Suppressor macrophage (primary cell): Measurements from ENCODE around the gene CCDC149.

Experiments used
- DNase-seq, 4 experiments: peaks; one replicate each; pipeline ENCODE4 v3.0.0-alpha.2; 2020 to 2022

CCDC149 gene

DNA sequence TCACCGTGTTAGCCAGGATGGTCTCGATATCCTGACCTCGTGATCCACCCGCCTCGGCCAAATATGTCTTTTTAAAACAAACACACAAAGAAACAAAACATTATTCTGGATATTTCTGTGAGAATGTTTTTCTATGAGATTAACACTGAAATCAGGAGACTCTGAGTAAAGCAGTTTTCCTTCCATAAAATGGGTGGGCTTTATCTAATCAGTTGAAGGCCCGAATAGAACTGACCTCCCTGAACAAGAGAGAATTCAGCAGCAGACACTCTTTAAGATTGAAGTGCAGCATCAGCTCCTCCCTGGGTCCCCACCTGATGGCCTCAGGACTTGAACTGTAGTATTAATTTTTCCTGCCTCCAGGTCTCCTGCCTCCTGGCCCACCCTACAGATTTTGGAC lies 139.9 kb downstream of the CCDC149 start:
- no peak for DNase-seq

DNA sequence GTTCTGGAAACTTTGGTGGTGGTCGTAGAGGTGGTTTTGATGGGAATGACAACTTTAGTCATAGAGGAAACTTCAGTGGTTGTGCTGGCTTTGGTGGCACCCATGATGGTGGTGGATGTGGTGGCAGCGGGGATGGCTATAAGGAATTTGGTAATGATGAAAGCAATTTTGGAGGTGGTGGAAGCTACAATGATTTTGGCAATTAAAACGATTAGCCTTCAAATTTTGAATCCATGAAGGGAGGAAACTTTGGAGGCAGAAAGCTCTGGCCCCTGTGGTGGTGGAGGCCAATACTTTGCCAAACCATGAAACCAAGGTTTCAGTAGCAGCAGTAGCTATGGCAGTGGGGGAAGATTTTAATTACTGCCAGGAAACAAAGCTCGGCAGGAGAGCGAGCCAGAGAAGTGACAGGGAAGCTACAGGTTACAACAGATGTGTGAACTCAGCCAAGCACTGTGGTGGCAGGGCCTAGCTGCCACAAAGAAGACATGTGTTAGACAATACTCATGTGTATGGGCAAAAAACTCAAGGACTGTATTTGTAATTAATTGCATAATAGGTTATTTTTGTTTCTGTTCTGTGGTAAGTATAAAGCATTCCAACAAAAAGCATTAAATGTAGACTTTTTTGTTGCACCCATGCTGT lies 140.7 kb downstream of the CCDC149 start:
- DNase-seq, result peak in 1 of 4 experiments; percentile 5

DNA sequence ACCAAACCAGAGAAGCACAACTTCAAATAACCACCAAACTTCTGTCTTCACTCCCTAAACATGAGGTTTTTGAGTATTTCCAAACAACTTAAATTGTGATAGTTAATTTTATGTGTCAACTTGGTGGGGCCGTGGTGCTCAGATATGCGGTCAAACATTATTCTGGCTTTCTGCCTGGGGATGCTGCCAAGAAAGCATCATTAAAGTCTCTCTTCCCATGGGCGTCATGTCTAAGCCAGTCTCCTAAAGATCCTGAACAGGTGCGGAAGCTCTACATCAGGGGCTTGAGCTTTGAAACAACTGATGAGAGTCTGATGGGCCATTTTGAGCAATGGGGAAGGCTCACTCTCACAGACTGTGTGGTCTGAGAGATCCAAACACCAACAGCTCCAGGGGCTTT lies 141.6 kb downstream of the CCDC149 start:
- DNase-seq, result no peak

DNA sequence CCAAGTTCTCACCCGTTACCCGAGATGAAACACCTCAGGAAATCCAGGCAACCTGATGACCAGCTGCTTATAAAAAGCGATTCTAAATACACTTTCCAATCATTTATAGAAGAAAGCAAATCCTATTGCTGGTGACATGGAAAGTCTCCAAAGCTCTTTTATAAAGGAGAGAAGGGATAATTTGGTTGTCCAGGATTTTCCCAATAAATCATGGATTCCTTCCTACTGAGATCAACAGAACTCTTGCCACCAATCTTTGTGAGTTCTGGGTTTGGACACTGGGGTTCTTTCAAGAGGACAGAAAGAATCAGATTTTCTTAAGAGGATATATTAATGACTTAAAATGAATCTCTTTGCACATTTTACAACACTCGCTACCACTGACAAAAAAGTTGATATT lies 142.2 kb downstream of the CCDC149 start:
- no peak for DNase-seq

DNA sequence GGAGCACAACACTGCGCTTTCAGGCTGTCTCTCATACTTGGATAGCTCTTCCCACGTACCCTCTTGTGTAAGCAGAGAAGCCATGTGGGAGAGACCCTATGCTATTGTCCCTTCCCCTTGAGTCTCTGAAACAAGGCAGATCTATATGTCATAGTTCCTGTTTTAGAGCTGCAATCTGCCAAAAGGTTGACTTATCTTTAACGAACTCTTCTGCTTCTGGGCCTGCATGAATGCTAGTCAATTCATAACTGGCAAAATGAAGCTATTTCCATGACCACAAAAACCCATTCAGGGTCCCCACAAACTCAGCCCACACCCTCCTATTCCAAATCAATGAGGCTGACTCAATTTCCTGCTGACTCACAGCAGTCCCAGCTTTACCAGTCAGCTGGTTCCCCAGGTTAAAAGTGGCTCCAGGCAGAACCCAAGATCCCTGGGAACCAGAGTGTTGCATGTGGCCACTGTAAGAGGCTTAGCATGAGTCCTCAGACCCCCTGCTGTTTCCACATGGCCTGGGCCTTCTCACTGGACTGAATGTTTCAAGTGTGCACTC lies 142.7 kb downstream of the CCDC149 start:
- peak; percentile 59 to 82 (median 72) for DNase-seq

DNA sequence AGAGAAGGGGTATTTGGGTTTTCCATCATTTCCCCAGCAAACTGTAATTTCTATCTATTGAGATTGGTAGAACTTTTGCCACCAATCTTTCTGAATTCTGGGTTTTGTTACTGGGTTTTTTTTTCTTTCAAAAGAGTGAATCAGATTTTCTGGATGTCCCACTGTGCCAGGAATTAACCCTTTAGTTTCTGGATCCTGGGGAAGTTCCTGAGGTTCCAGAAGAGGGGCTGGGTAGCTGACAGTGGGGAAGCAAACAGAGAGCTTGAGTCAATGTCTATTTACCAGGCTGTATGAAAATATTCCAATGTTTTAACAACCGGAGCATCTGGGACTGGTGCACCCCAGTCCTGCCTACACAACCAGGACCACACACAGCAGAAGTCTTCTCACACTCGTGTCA lies 143.3 kb downstream of the CCDC149 start:
- no peak for DNase-seq

DNA sequence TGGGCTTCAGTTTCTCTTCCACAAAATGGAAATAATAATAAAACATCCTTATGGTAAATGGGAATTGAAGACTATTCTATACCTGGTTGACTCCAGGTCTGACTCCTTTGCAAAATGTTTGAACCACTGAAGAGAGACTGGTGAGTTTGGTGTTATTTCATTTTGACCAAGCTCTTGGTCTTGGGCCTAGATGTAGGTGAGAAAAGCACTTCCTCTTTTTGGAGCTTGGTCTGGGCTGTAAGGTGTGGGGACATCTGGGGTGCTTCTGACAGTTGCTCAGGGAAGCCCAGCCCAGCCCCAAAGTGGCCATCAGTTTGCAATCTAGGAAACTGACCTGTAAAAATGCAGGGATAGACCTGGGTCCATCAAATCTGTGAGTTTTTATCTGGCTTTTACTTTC lies 144.2 kb downstream of the CCDC149 start:
- no peak for DNase-seq

DNA sequence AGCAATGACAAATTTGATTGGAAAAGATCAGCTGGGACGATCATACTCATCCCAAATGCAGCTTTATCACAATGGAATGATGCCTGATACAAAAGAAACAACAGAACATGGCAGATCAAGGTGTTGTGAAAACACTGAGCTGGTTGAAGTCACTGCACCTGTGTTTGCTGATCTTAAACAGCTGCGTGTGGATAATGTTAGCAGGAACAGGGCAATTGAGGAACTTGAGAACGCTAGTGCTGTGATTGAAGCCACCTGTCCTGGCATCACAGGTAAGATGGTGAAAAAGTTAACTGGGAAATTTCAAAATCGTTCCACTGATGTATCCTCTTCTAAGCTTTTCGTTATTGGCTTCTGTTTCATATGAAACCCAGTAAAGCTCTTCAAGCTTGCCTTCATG lies 144.8 kb downstream of the CCDC149 start:
- DNase-seq, result no peak

DNA sequence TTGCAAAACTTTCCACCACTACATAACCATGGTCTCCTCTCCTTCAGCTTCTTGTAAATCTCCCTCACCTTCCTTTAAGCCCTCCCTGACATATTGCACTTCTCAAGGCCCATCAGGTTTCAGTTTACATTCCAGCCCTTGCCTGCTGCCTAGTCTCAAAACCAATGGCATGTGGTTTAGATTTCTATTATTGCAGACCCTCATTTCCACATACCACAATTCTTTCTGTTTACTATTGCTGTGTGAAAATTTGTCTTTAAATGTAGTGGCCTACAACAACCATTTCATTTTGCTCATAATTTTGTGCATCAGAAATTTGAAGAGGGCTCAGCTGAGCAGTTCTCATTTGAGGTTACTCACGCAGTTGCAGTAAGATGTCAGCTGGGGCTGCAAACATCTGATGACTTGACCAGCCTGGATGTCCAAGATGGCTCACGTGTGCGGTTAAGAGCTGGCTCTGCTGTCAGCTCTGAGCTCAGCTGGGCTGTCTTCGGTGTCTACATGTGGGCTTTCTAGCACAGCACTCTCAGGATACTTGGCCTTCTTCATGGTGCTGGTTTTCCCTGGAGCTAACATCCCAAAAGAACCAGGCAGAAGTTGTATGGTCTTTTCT lies 147.4 kb downstream of the CCDC149 start:
- DNase-seq, result no peak

DNA sequence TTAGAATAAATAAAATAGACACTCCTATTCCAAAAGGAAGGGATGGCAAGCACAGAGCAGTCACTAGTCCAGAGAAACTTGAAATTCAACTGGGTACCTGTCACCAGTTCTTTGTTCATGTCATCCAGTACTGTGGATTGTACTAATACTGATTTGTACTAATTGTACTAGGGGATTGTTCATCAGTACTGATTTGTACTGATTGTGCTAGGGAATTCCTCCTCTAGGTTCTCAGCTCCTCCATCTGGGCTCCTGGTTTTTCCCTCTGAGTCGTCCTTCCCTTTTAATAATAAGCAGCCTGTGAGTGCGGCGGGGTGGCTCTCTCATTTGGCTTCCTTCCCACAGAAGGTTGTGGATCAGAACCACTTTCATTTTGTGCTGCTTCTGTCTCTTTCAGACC lies 148.5 kb downstream of the CCDC149 start:
- peak in 1 of 4 experiments; percentile 27 for DNase-seq

DNA sequence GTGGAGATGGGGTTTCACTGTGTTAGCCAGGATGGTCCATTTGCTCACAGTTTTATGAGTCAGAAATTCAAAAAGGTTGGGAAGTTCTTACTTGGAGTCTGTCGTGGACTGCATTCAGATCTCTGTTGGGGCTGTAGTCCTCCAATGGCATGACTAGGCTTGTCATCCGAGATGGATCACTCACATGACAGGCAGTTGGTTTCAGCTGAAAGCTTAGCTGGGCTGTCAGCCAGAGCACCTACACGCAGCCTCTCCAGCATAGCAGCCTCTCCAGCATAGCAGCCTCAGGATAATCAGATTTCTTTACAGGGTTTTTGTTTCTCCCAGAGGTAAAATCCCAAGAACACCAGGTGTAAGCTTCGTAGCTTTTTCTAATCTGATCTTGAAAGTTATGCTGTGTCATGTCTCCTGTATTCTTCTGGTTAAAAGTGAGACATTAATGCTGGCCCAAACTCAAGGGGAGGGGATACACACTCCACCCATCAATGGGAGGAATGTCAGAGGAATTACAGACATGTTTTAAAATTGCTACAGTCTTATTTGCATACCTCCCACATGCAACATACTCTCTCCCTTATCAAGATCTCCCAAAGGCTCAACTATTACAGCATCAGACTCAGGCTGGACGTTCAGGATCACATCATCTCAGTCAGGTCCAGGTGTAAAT lies 149.1 kb downstream of the CCDC149 start:
- no peak for DNase-seq
